Measurements from ENCODE around the gene PCNX2. TPM values are rescaled to one million over a fixed set of nuclear protein-coding genes. Genes with fewer than 3 reads are reported as not detected.

PCNX2 gene
- total RNA-seq, 2 donors from 2014 or later, result 8.1 to 9.0 TPM

- Histone ChIP-seq H3K27ac (no peak overlapping the region), H3K4me1 (no peaks in the 10 kb centered on the region), H3K9me3 (no peaks in the 10 kb centered on the region), H3K4me3 (no peak overlapping the region), H3K36me3 (no peaks in the 10 kb centered on the region), H3K27me3 (no peaks in the 10 kb centered on the region)
- DNase-seq (ENCODE audit: low spot score), result no peak
- no peak for TF ChIP-seq CTCF (IDR thresholded peaks at IDR 0.05)
These were observed 264.0 kb downstream of the PCNX2 start for GRCh38 chr1:233031521-233031920.

- Histone ChIP-seq H3K4me3 (no peak overlapping the region), H3K36me3 (no peaks in the 10 kb centered on the region), H3K27ac (no peak overlapping the region), H3K4me1 (no peaks in the 10 kb centered on the region), H3K27me3 (no peaks in the 10 kb centered on the region), H3K9me3 (no peaks in the 10 kb centered on the region)
- no peak for TF ChIP-seq CTCF (IDR thresholded peaks at IDR 0.05)
- DNase-seq (ENCODE audit: low spot score), result no peak
These were observed 268.5 kb downstream of the PCNX2 start for GRCh38 chr1:233027046-233027445.

- peak in 1 of 2 donors; percentile 6 for TF ChIP-seq CTCF (IDR thresholded peaks at IDR 0.05)
- Histone ChIP-seq H3K4me3 (no peak overlapping the region), H3K36me3 (no peaks in the 10 kb centered on the region), H3K27ac (no peak overlapping the region), H3K4me1 (peaks cover 0 to 9% of the 10 kb centered on the region in 2 donors), H3K27me3 (no peaks in the 10 kb centered on the region), H3K9me3 (no peaks in the 10 kb centered on the region)
- DNase-seq (ENCODE audit: low spot score), result no peak
These were observed 270.0 kb downstream of the PCNX2 start for GRCh38 chr1:233025567-233025966.

- Histone ChIP-seq H3K36me3 (no peaks in the 10 kb centered on the region), H3K27ac (no peak overlapping the region), H3K9me3 (no peaks in the 10 kb centered on the region), H3K4me3 (no peak overlapping the region), H3K27me3 (no peaks in the 10 kb centered on the region), H3K4me1 (peaks cover 0 to 13% of the 10 kb centered on the region in 2 donors)
- TF ChIP-seq CTCF (IDR thresholded peaks at IDR 0.05), result peak; percentile 48 to 70
- no peak for DNase-seq (ENCODE audit: low spot score)
These were observed 270.4 kb downstream of the PCNX2 start for GRCh38 chr1:233025157-233025556.

GRCh38 chr1:233024199-233024598, 271.3 kb downstream of the PCNX2 start:
- DNase-seq (ENCODE audit: low spot score), result no peak
- peaks cover 0 to 18% of the 10 kb centered on the region in 2 donors for H3K4me1 ChIP-seq
- no peak overlapping the region for H3K27ac ChIP-seq
- no peak overlapping the region for H3K4me3 ChIP-seq
- TF ChIP-seq CTCF (IDR thresholded peaks at IDR 0.05), result no peak
- no peaks in the 10 kb centered on the region for H3K36me3 ChIP-seq
- H3K9me3 ChIP-seq, result no peaks in the 10 kb centered on the region
- no peaks in the 10 kb centered on the region for H3K27me3 ChIP-seq

- Histone ChIP-seq H3K36me3 (no peaks in the 10 kb centered on the region), H3K27ac (no peak overlapping the region), H3K27me3 (no peaks in the 10 kb centered on the region), H3K4me1 (peaks cover 0 to 18% of the 10 kb centered on the region in 2 donors), H3K4me3 (no peak overlapping the region), H3K9me3 (no peaks in the 10 kb centered on the region)
- no peak for TF ChIP-seq CTCF (IDR thresholded peaks at IDR 0.05)
- no peak for DNase-seq (ENCODE audit: low spot score)
These were observed 273.3 kb downstream of the PCNX2 start for GRCh38 chr1:233022246-233022645.

Data from right atrium auricular region (tissue), 2 donors.